HG03521 (cell line): Measurements from ENCODE around the gene CSTB.

Experiments used
- ATAC-seq: cut with Tn5 transposase; IDR thresholded peaks from one replicate; pipeline ENCODE4 v1.9.1; 2021; ENCODE audit warnings: mild to moderate bottlenecking, moderate library complexity; ENCODE audit not compliant: unreplicated experiment

Gene CSTB

DNA sequence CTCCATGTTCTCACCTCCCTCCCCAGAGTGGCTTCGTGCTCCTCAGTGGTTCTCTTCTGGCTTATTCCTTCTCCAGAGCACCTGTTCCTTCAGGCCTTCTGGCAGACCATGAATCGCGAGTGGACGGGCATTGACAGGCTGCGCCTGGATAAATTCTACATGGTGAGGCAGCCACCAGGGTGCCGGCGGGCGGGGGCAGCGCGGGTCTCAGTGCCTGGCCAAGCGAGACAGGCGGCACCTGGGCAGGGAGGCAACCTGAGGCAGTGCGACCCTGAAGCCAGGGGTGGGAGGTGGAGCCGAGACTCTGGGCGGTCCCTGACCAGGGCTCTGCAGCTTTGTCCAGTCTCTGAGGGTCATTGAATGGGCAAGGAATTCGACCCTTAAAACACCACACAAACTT is 17.1 kb upstream of the CSTB start:
- no peak for ATAC-seq

DNA sequence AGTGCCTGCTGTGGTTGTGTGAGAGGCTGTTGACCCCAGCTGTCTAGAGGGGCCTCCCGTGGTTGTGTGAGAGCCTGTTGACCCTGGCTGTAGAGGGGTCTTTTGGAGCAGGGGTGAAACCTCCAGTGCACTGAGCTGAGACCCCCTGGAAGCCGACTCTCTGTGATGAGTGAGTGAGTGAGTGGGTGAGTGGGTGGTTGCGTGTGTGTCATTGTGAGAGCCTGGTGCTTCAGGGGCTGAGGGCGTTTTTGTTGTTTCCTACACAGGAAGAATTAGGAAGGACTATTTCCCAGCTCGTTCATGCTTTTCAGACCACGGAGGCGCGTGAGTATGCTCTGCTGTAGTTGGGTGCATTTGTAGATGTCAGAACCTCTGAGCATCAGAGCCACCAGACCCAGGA is 16.3 kb upstream of the CSTB start:
- ATAC-seq = no peak

DNA sequence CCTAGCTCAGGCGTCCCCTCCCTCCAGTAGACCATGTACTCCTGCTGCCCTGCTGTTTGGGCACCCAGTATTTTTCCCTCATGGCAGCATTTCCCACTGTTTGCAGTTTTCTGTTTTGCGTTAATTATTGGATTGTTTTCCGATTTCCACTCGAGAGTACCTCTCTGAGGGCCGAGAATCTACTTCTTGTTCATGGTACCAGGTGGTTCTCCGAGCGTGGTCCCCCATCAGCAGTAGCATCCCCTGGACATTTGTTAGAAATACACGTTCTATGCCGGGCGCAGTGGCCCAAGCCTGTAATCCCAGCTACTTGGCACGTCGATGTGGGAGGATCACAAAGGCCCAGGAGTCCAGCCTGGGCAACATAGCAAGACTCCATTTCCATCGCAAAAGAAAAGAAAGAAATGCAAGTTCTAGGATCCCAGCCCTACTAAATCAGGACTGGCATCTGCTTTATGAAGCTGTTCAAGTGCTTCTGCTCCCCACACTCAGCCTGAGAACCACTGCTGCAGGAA is 14.0 kb upstream of the CSTB start:
- ATAC-seq = no peak

DNA sequence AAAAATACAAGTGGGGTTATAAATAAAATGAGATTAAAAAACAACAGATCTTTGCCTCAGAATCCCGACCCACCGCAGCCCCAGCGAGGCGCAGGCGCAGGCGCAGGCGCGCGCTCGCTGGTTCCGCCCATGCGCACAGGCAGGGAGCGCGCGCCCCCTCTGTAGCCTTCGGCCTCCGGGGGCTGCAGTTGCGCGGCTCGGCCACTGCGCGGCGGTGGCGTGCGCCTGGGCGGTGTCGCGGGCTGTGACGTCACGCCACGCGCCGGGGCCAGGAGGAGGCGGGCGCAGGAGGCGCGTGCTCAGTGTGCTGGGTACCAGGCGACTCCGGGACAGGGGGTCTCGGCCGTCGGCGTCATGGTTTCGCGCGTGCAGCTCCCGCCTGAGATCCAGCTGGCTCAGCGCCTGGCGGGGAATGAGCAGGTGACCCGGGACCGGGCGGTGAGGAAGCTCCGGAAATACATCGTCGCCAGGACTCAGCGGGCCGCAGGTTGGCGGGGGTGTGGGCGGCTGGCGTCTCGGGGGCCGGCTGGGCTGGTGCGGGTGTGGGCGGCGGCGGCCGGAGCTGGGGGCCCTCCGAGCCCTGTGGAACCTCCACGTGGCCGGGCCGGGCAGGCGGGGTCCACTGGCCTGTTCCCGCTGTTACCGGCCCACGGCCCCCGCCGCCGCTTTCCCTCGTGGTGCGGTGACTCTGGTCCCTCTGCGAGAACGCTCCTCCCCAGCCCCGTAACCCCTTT is 13.3 kb upstream of the CSTB start, which contains the start of gene RRP1:
RRP1 (plus strand) TSS at position 302 of the 734 bp plus-strand sequence; CDS start at position 355, 53 bp downstream.
- ATAC-seq = peak; percentile 93

DNA sequence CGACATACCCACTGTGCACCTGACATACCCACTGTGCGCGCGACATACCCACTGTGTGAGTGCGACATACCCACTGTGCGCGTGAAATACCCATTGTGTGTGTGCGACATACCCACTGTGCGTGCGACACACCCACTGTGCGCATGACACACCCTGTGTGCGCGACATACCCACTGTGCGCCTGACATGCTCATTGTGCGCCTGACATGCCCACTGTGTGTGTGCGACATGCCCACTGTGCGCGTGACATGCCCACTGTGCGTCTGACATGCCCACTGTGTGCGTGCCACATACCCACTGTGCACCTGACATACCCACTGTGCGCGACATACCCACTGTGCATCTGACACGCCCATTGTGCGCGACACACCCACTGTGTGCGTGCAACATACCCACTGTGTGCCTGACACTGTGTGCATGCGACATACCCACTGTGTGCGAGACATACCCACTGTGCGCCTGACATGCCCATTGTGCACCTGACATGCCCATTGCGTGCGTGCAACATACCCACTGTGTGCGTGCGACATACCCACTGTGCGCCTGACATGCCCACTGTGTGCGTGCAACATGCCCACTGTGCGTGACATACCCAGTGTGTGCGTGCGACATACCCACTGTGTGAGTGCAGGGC is 10.8 kb upstream of the CSTB start:
- ATAC-seq = no peak

DNA sequence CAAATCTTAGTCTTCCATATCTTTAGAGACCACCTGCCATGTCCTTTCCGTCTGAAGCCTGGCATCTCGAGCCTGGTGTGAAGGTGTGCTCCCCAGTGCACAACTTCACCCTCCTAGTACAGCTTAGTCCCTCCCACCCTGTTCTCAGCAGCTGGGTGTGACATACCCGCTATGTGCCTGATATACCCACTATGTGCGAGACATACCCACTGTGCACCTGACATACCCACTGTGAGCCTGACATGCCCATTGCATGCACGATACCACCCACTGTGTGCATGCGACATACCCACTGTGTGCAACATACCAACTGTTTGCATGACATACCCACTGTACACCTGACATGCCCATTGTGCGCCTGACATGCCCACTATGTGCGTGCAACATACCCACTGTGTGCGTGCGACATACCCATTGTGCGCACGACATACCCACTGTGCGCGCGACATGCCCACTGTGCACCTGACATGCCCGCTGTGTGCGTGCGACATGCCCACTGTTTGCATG is 10.2 kb upstream of the CSTB start:
- ATAC-seq = no peak

DNA sequence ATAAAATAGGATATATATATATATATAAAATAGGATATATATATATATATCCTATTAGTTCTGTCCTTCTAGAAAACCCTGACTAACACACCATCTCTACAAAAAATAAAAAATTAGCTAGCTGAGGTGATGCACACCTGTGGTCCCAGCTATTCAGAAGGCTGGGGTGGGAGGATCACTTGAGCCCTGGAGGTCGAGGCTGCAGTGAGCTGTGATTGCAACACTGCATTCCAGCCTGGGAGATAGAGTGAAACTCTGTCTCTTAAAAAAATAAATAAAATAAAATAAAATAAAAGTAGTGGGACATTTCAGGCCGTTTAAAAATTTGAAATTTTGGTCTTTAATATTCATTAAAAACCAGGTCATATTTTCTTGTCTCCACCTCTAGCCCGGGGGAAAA is 9.0 kb upstream of the CSTB start:
- ATAC-seq = no peak

DNA sequence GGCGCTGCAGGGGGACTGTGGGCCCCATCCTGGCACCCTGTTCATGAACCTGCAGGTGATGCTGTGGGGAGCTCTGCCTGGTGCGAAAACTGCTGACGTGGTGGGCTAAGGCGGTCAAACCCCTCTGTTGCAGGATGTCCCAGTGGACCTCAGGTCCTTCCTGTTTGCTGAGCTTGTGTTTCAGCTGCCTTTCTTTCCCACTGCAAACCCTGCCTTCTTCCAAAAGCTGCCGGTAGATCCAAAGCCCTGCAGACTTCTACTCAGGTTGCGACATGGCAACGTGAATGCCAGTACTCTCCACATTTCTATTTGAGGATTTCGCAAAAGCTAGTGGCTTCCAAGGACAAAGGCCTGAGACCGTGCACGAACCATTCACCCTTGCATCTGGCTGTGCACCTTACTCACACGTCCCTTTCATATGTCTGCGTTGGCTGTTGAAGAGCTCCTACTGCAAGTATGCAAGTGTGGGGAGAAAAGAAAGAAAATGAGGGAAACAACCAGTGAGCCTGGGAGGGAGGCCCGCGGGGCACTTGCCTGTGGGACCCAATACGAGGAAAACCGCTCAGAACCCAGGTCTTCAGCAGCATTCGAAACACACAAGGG is 7.1 kb upstream of the CSTB start:
- ATAC-seq = no peak

DNA sequence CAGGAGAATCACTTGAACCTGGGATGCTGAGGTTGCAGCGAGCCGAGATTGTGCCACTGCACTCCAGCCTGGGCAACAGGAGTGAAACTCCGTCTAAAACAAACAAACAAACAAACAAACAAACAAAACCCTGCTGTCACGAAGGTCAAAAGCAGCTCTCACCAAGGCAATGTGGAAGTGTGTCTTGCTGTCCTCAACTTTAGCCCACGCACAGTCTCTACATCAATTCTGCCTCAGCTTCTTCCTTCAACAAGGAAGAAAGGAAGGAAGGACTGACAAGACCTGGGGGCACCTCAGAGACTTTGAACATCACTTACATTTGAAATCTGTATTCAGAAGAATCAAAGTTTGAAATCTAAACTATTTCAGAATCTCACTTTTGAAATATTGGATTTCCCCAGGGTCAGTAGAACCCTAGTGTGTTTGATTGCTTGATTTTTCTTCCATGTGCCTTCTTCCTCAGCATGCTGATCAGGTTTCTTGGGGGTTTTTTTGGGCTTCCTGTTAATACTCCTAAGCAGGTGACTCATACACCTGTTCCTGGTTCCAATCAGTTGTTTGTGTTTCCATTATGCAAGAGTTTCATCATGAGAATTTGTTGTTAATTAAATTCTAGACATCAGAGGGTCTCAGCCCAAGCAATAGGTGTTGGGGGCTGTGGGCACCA is 6.5 kb upstream of the CSTB start:
- ATAC-seq = no peak

DNA sequence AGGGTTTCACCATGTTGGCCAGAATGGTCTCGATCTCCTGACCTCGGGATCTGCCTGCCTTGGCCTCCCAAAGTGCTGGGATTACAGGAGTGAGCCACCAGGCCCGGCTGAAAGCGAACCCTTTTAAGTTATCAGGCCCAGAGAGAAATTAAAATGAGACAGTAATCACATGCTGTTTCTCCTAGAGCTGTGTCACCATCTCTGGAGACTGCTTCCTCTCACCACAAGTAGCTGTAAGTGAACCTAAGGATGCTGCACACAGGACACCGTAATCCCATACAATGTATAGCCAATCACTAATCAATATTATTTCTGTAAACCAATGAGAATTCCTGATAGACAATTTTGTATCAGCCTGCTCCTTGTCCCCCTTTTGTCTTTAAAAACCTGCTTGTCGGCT is 5.7 kb upstream of the CSTB start:
- no peak for ATAC-seq

DNA sequence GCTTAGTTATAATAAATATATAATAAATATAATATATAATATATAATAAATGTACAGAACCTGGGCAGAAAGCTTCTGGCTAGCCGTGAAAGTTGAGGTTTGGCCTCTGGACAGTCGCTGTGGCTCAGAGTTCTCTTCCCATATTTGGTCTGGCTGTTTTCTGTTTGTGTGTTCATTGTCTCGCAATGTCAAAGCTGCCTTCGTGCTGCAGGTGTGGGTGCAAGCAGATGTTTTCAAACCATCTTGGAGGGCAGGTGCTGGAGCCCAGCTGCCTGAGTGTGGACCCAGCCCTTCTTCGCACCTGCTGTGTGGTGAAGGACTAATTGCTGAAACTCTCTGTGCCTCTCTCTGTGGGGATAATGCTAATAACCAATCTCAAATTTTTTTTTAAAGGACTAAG is 3.6 kb upstream of the CSTB start:
- ATAC-seq = no peak

DNA sequence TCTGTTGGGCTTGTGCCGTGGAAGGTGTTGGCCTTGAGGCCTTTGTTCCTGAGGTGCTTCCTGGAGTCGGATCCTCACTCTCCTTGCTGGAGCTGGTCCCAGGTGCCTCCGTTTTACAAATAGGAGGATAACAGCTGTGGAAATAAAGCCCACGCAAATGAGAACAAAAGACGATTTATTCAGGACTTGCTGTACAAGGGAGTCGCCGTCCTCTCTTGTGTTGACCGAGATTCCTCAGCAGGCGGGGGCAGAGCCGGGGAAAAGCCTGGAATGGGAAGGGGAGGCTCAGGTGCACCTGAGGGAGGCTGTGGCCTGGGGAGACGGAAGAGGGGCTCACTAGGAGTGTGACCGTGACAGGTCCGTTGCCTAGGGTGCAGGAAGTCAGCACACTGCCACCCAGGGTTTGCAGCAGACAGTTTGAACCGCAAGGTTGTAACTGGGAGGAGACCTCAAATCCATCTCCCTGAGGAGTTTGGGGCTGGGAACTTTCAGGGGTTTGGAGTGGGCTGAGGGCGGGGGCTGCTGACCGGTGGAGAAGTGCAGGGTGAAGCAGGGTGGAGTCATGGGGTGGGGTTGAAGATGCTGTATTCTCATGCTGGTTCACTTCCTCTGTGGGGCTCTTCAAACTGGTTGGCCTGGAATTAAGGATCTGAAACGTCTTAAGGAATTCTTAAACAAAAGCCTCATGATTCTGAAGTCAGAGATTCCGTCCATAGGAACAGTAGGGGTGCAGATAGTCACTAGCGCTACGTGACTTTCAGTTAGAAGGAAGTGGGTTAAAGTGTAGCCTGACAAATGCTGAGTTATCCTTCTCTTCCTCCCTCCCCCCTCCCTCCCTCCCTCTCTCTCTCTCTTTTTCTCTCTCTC is 2.6 kb upstream of the CSTB start:
- no peak for ATAC-seq

DNA sequence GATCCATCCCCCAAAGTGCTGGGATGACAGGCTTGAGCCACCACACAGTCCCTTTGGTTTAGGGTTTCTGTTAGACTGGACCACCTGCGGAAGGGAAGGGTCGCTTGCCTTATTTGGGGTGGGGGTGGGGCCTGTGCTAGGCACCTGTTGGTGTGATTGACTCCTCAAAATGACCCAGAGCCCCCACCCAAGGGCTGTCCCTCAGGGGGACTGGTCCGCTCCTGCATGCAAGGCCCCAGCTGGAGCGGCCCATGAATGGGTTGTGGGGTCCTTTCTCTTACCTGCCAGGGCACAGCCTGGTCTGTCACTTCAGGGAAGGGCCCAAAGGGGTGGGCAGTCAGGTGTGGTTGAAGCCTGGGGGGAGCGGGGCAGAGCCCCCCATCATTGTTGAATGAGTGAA is 1.8 kb upstream of the CSTB start:
- no peak for ATAC-seq

DNA sequence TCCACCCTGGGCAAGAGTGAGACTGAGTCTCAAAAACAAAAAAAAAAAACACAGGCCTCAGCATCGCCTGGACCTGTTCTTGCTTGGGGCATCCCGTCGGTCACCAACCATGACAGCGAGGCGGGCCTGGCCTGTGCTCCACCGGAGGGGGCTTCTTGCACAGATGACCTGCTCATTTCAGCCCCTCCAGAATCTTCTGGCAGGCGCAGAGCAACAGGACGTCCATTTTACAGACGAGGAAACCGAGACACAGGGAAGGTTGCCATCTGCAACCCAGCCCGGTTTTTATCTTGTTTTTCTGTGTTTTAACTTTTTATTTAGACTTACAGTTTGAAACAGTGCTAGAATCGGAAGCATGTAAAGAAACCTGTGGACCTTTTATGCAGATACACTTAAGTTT is 918 bp downstream of the CSTB start:
- ATAC-seq = no peak

DNA sequence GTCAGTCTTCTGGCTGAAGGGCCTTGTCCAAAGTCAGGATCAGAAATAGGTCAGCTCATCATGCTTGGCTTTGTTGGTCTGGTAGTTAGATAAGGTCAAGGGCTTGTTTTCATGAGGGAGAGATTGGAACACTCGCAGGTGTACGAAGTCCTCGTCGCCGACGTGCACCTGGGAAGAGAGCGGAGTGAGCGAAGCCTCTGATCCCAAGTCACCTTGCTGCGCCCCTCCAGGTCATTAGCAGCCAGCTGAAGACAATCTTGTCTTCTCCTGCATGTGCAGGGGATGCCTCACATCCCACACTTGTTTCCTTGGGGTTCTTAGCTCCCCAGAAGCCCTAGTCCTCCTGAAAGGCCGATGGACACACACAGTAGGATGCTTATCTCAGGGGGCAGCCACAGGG is 1.9 kb downstream of the CSTB start:
- no peak for ATAC-seq

DNA sequence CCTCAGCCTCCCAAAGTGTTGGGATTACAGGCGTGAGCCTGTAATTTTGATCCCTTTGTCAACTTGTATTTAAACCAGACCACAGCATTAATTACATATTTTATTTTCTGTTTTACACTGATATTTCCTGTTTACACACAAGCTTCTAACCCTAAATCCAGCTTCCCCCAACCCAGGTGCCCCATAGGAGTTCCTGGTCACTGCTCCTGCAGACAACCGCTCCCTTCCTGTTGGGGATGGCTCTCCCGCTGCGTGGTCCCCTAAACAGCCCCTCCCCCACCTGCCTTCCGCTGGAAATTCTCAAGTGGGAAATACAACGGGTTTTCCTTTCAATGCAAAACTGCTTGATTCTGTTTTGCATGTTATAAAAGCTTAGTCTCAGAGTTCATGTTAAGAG is 3.7 kb downstream of the CSTB start:
- ATAC-seq = no peak

DNA sequence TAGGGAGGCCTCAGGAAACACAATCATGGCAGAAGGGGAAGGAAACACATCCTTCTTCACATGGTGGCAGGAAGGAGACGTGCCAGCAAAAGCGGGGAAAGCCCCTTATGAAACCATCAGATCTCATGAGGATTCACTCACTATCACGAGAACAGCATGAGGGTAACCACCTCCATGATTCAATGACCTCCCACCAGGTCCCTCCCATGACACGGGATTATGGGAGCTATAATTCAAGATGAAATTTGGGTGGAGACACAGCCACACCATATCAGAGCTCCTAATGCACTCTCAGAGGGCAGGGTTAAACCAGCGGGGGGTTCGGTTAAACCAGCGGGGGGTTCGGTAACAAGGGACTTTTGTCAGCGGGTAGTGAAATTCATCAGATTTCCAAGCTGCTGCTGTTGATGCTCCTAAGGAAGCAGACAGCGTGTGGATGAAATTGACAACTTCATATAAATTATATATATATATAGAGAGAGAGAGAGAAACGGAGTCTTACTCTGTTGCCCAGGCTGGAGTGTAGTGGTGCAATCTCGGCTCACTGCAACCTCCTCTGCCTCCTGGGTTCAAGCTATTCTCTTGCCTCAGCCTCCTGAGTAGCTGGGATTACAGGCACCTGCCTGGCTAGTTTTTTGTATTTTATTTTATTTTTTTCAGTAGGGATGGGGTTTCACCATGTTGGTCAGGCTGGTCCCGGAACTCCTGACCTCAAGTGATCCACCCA is 4.2 kb downstream of the CSTB start:
- ATAC-seq = no peak

DNA sequence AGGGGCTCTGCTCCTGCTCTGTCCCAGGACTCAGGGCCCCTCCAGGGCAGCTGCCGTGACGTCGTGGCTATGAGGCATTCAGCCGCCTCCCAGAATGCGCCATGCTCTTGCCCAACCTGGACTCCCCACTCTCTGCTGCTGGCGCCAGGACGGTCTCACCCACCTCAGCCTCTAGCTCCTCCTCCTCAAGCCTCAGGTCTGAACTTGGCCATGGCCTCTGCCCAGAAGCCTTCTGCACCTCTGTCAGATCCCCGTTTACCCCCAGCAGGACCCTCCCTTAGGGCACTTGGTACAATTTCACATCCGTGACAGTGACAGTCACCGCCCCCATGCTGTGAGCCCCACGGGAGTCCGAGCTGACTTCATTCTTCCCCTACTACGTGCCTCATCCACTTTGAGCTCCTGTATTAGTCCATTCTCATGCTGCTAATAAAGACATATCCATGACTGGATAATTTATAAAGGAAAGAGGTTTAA is 4.9 kb downstream of the CSTB start:
- no peak for ATAC-seq

DNA sequence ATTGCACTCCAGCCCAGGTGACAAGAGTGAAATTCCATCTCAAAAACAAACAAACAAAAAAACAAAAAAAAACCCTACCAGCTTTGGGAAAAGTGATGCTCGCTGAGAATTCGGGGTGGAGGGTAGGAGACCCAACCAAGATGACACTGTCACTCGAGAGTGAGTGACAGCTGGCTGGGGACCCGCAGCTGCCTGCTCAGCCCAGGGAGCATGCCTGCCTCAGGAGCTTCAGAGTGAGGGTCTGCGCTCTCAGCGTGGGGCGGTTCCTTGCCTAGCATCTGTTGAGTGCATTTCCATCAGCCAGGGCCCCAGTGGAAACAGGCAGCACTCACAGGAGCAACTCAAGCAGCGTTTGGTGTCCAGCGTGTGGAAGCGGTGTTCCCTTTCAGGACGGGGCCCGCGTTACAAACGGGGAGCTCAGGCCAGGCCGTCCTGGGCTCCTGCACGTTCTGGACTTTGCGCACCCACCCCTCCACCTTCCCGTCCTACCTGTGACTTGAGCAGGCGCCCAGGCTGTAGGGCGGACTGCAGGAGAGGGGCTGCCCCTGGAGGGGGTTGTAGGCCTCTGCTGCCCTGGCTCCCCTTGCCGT is 5.9 kb downstream of the CSTB start:
- ATAC-seq = no peak
